ENCODE results near the gene ZMIZ1. TPM values are rescaled to one million over a fixed set of nuclear protein-coding genes. Genes with fewer than 3 reads are reported as not detected.

The ZMIZ1 gene
- polyA plus RNA-seq, 3 donors: 3.3 to 64.6 (median 8.9) TPM

GRCh38 chr10:79075418-79075817 is 6.7 kb downstream of the ZMIZ1 start:
- Histone ChIP-seq H4K20me1 (ENCODE audit: insufficient read depth, low read length) (peaks cover 100% of the 10 kb centered on the region), H3K36me3 (replicated peaks in 1 of 2; ENCODE audit: control insufficient read depth in 1 of 2, insufficient read depth in 2 of 2, low read length in 2 of 2) (no peaks in the 10 kb centered on the region), H3K27ac (ENCODE audit: low read depth in 1 of 2, low read length in 2 of 2) (no peak overlapping the region), H3K27me3 (ENCODE audit: control insufficient read depth in 2 of 2, insufficient read depth in 2 of 2, low read length in 2 of 2) (no peaks in the 10 kb centered on the region), H3K79me2 (ENCODE audit: insufficient read depth, low read length) (peaks cover 100% of the 10 kb centered on the region), H3K4me1 (ENCODE audit: control insufficient read depth in 1 of 2, insufficient read depth in 2 of 2, low read length in 2 of 2) (peaks cover 96 to 97% of the 10 kb centered on the region in 2 donors), H3K9ac (ENCODE audit: insufficient read depth, low read length, poor library complexity, severe bottlenecking) (no peak overlapping the region), H3K9me3 (replicated peaks in 1 of 2; ENCODE audit: control insufficient read depth in 1 of 2, insufficient read depth in 1 of 2, low read length in 2 of 2) (no peaks in the 10 kb centered on the region), H3K4me2 (replicated peaks; ENCODE audit: extremely low read depth, low read length, poor library complexity, severe bottlenecking) (peak overlapping the region; percentile 27), H2AFZ (ENCODE audit: insufficient read depth, low read depth, low read length, poor library complexity, severe bottlenecking) (no peak overlapping the region), H3K4me3 (replicated peaks in 1 of 3; ENCODE audit: low read depth in 2 of 3, low read length in 3 of 3) (no peak overlapping the region)
- peaks cover 0 to 3% (median 0%) of the 10 kb centered on the region in 7 donors for H3K9me3 Mint-ChIP-seq
- peaks cover 93% of the 10 kb centered on the region for H3K4me1 Mint-ChIP-seq
- no peak for TF ChIP-seq CTCF (IDR thresholded peaks at IDR 0.05)
- H3K27ac Mint-ChIP-seq: peak overlapping the region in 3 of 7 donors; percentile 58 to 85 (median 79)
- no peak for DNase-seq
- WGBS (ENCODE audit: insufficient coverage): 75% methylated on average over 1 of the region's 3 CpGs
- peak overlapping the region in 1 of 2 donors; percentile 35 for H3K4me3 Mint-ChIP-seq
- H3K27me3 Mint-ChIP-seq (ENCODE audit: low read depth in 3 of 3): peaks cover 0 to 2% (median 0%) of the 10 kb centered on the region in 3 donors
- intact Hi-C loops (cut with micrococcal nuclease): no loop called here
- peaks cover 9 to 22% of the 10 kb centered on the region in 2 donors for H3K36me3 Mint-ChIP-seq

GRCh38 chr10:79077488-79078173 is 8.9 kb downstream of the ZMIZ1 start:
- 71% methylated on average over 4 of the region's 10 CpGs for WGBS (ENCODE audit: insufficient coverage)
- Mint-ChIP-seq H3K9me3 (peaks cover 0 to 3% (median 0%) of the 10 kb centered on the region in 7 donors), H3K27me3 (ENCODE audit: low read depth in 3 of 3) (peaks cover 0 to 1% (median 0%) of the 10 kb centered on the region in 3 donors), H3K36me3 (peaks cover 8 to 22% of the 10 kb centered on the region in 2 donors), H3K27ac (peak overlapping the region in 6 of 7 donors; percentile 14 to 86 (median 54)), H3K4me1 (peaks cover 99% of the 10 kb centered on the region), H3K4me3 (no peak overlapping the region)
- DNase-seq: no peak
- no peak overlapping the region for H3K4me2 ChIP-seq (replicated peaks; ENCODE audit: extremely low read depth, low read length, poor library complexity, severe bottlenecking)
- no peak overlapping the region for H3K27ac ChIP-seq (ENCODE audit: low read depth in 1 of 2, low read length in 2 of 2)
- H3K79me2 ChIP-seq (ENCODE audit: insufficient read depth, low read length): peaks cover 100% of the 10 kb centered on the region
- TF ChIP-seq CTCF (IDR thresholded peaks at IDR 0.05): no peak
- H3K4me3 ChIP-seq (replicated peaks in 1 of 3; ENCODE audit: low read depth in 2 of 3, low read length in 3 of 3): no peak overlapping the region
- H3K9ac ChIP-seq (ENCODE audit: insufficient read depth, low read length, poor library complexity, severe bottlenecking): no peak overlapping the region
- intact Hi-C loops (cut with micrococcal nuclease): no loop called here
- H3K4me1 ChIP-seq (ENCODE audit: control insufficient read depth in 1 of 2, insufficient read depth in 2 of 2, low read length in 2 of 2): peaks cover 100% of the 10 kb centered on the region in 2 donors
- no peaks in the 10 kb centered on the region for H3K9me3 ChIP-seq (replicated peaks in 1 of 2; ENCODE audit: control insufficient read depth in 1 of 2, insufficient read depth in 1 of 2, low read length in 2 of 2)
- H4K20me1 ChIP-seq (ENCODE audit: insufficient read depth, low read length): peaks cover 100% of the 10 kb centered on the region
- no peaks in the 10 kb centered on the region for H3K36me3 ChIP-seq (replicated peaks in 1 of 2; ENCODE audit: control insufficient read depth in 1 of 2, insufficient read depth in 2 of 2, low read length in 2 of 2)
- no peaks in the 10 kb centered on the region for H3K27me3 ChIP-seq (ENCODE audit: control insufficient read depth in 2 of 2, insufficient read depth in 2 of 2, low read length in 2 of 2)
- no peak overlapping the region for H2AFZ ChIP-seq (ENCODE audit: insufficient read depth, low read depth, low read length, poor library complexity, severe bottlenecking)
